MM.1S (cell line): ENCODE data around the gene TUBGCP6.

Source experiments
- EZH2 ChIP-seq: fragments of 300-600 bp; sonication (generic); optimal IDR thresholded peaks from 2 replicates; pipeline ENCODE3; 2017; ENCODE audit warnings: low read depth, mild to moderate bottlenecking, antibody characterized with exemption, low read length, mixed read lengths
- TF ChIP-seq, protein P1 (sequence below): fragments of 300-600 bp; sonication (generic); IDR thresholded peaks from 2 replicates; pipeline ENCODE4 v1.5.1; 2016; ENCODE audit warnings: antibody characterized with exemption, low read length, mixed read lengths

GRCh38 chr22:50169774-50170341 is 75.0 kb downstream of the TUBGCP6 start:
- TF ChIP-seq, protein P1, sequence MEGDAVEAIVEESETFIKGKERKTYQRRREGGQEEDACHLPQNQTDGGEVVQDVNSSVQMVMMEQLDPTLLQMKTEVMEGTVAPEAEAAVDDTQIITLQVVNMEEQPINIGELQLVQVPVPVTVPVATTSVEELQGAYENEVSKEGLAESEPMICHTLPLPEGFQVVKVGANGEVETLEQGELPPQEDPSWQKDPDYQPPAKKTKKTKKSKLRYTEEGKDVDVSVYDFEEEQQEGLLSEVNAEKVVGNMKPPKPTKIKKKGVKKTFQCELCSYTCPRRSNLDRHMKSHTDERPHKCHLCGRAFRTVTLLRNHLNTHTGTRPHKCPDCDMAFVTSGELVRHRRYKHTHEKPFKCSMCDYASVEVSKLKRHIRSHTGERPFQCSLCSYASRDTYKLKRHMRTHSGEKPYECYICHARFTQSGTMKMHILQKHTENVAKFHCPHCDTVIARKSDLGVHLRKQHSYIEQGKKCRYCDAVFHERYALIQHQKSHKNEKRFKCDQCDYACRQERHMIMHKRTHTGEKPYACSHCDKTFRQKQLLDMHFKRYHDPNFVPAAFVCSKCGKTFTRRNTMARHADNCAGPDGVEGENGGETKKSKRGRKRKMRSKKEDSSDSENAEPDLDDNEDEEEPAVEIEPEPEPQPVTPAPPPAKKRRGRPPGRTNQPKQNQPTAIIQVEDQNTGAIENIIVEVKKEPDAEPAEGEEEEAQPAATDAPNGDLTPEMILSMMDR = no peak
- TF ChIP-seq EZH2 = no peak
